Prostate gland (tissue), 2 donors: Measurements from ENCODE around the gene EFCAB8. TPM values are rescaled to one million over a fixed set of nuclear protein-coding genes. Genes with fewer than 3 reads are reported as not detected.

Experiments used
- DNase-seq: peaks from one replicate; pipeline ENCODE4 v3.0.0-alpha.2; 2019; ENCODE audit warnings: low spot score
- H3K27ac ChIP-seq, 2 donors: fragments of 200-600 bp; sonication (generic); 2 replicates each; pipeline ENCODE4 v1.5.1; 2017 to 2019
- H3K27me3 ChIP-seq: fragments of 200-600 bp; sonication (generic); replicated peaks from 2 replicates; pipeline ENCODE4 v1.5.1; 2019; ENCODE audit not compliant: insufficient read depth
- H3K36me3 ChIP-seq, 2 donors: fragments of 200-600 bp; sonication (generic); 1 replicate in 1 of 2; 2 replicates in 1 of 2; pipeline versions ENCODE4 v1.5.1 to v1.8.1; 2017 to 2019
- H3K4me1 ChIP-seq: fragments of 200-600 bp; sonication (generic); replicated peaks from 2 replicates; pipeline ENCODE4 v1.5.1; 2019
- H3K4me3 ChIP-seq, 2 donors: fragments of 200-600 bp; sonication (generic); 2 replicates each; pipeline ENCODE4 v1.5.1; 2017 to 2019
- H3K9me3 ChIP-seq: fragments of 200-600 bp; sonication (generic); 2 replicates; pipeline ENCODE4 v1.5.1; 2017
- POLR2A ChIP-seq: fragments of 450-650 bp; IDR thresholded peaks from one replicate; pipeline ENCODE4 v1.6.1; 2016; ENCODE audit warnings: antibody characterized with exemption, mild to moderate bottlenecking
- POLR2AphosphoS5 ChIP-seq: sonication (generic); formaldehyde crosslinking; IDR thresholded peaks from one replicate; pipeline ENCODE4 v1.6.1; 2017; ENCODE audit warnings: antibody characterized with exemption
- WGBS: methylation state at CpG from one replicate; pipeline ENCODE4 v1.1.5; 2018; 5-methylcytosine and 5-hydroxymethylcytosine counted together
- intact Hi-C: fragments of 100-400 bp; cut with DNase I; formaldehyde crosslinking; loops from one replicate; pipeline ENCODE4 v1.14.2; 2022
- total RNA-seq, 2 donors: library from RNA; depleted of rRNA; stranded (reverse); fragments of >200 nt; gene quantifications; one replicate each; pipeline ENCODE4 v1.1.0, GENCODE V29; 2016
- TF ChIP-seq, protein P1 (sequence below), 4 experiments: fragments of 200-600 bp in 2 of 4; fragments of 450-650 bp in 2 of 4; sonication (generic) in 2 of 4; IDR thresholded peaks; 1 replicate in 3 of 4; 2 replicates in 1 of 4; pipeline ENCODE4 v1.5.1; 2016 to 2019; ENCODE audit warnings: antibody characterized with exemption in 4 of 4, mild to moderate bottlenecking in 2 of 4, moderate library complexity in 2 of 4

Gene EFCAB8
- total RNA-seq, 2 donors from 2014 or later: 0.87 to 1.8 TPM

DNA sequence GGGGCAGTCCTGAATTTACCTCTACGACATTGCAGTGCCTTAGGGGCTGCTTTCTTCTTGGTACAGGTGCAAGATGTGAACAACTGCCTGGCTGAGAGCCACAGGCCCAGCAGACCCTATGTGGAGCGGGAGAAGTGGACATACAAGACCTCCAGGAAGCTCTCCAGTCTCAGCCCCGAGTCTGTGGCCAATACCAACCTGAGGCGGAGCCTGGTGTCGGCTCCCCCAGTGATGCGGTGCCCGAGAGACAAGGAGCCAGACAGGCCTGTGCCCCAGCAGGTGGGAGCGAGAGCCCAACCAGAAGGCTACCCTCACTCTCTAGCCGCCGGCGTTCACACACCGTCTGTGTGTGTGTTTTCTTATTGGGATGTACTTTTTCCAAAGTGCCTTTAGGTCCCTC lies 59.6 kb downstream of the EFCAB8 start:
- Histone ChIP-seq H3K36me3 (no peaks in the 10 kb centered on the region), H3K4me3 (no peak overlapping the region), H3K27ac (no peak overlapping the region), H3K9me3 (no peaks in the 10 kb centered on the region), H3K27me3 (no peaks in the 10 kb centered on the region), H3K4me1 (no peaks in the 10 kb centered on the region)
- TF ChIP-seq POLR2AphosphoS5 (no peak), POLR2A (no peak)
- TF ChIP-seq, protein P1, sequence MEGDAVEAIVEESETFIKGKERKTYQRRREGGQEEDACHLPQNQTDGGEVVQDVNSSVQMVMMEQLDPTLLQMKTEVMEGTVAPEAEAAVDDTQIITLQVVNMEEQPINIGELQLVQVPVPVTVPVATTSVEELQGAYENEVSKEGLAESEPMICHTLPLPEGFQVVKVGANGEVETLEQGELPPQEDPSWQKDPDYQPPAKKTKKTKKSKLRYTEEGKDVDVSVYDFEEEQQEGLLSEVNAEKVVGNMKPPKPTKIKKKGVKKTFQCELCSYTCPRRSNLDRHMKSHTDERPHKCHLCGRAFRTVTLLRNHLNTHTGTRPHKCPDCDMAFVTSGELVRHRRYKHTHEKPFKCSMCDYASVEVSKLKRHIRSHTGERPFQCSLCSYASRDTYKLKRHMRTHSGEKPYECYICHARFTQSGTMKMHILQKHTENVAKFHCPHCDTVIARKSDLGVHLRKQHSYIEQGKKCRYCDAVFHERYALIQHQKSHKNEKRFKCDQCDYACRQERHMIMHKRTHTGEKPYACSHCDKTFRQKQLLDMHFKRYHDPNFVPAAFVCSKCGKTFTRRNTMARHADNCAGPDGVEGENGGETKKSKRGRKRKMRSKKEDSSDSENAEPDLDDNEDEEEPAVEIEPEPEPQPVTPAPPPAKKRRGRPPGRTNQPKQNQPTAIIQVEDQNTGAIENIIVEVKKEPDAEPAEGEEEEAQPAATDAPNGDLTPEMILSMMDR (IDR thresholded peaks at IDR 0.05): no peak
- intact Hi-C loops: no loop called here
- no peak for DNase-seq
- 54% methylated on average over 12 of the region's 12 CpGs for WGBS

DNA sequence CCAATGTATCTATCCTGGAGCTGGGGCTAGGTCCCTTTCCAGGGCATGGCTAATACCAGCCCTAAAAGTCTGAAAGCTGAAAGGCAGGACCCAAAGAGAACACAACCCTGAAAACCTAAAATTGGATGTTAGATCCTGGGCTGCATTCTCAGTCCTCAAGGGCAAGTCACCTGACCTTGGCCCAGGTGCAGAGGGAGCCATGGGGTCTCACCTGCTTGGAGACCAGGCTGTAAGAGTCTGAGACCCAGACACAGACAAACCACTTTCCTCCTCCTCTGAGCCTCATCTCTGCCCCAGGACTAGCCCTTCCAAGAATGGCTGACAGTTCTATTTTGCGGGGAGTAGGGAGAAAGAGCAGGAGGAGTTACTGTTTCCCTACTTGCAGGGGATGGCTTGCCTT lies 60.0 kb downstream of the EFCAB8 start:
- 68% methylated on average over 1 of the region's 1 CpG for WGBS

DNA sequence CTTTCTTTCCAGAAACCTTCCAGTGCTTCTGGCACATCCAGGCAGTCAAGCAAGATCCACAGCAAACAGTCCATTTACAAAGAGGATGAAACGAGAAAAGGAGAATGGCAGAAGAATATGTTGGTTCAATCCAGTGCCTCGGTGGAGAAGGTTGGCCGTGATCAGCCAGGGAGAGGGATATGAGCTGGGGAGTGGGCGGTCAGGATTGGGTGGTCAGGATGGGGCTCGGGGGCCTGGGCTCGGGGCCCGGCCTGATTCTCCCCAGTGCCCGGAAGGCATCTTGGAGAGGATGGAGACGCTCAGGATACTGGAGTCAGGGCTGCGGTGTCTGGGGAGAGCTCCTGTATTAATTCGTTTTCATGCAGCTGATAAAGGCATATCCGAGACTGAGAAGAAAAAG lies 61.3 kb downstream of the EFCAB8 start:
- Histone ChIP-seq H3K4me1 (no peaks in the 10 kb centered on the region), H3K27me3 (no peaks in the 10 kb centered on the region), H3K27ac (no peak overlapping the region), H3K36me3 (no peaks in the 10 kb centered on the region), H3K4me3 (no peak overlapping the region), H3K9me3 (no peaks in the 10 kb centered on the region)
- 89% methylated on average over 12 of the region's 12 CpGs for WGBS
- intact Hi-C loops: no loop called here
- TF ChIP-seq POLR2AphosphoS5: no peak
- TF ChIP-seq POLR2A: no peak
- TF ChIP-seq, protein P1 (IDR thresholded peaks at IDR 0.05): no peak
- DNase-seq: no peak

More for the DNA sequence above, 60.0 kb downstream of the EFCAB8 start:
- DNase-seq: no peak
- TF ChIP-seq POLR2A (no peak), POLR2AphosphoS5 (no peak)
- TF ChIP-seq, protein P1 (IDR thresholded peaks at IDR 0.05): no peak
- Histone ChIP-seq H3K4me1 (no peaks in the 10 kb centered on the region), H3K27me3 (no peaks in the 10 kb centered on the region), H3K27ac (no peak overlapping the region), H3K36me3 (no peaks in the 10 kb centered on the region), H3K9me3 (no peaks in the 10 kb centered on the region), H3K4me3 (no peak overlapping the region)
- intact Hi-C loops: no loop called here

DNA sequence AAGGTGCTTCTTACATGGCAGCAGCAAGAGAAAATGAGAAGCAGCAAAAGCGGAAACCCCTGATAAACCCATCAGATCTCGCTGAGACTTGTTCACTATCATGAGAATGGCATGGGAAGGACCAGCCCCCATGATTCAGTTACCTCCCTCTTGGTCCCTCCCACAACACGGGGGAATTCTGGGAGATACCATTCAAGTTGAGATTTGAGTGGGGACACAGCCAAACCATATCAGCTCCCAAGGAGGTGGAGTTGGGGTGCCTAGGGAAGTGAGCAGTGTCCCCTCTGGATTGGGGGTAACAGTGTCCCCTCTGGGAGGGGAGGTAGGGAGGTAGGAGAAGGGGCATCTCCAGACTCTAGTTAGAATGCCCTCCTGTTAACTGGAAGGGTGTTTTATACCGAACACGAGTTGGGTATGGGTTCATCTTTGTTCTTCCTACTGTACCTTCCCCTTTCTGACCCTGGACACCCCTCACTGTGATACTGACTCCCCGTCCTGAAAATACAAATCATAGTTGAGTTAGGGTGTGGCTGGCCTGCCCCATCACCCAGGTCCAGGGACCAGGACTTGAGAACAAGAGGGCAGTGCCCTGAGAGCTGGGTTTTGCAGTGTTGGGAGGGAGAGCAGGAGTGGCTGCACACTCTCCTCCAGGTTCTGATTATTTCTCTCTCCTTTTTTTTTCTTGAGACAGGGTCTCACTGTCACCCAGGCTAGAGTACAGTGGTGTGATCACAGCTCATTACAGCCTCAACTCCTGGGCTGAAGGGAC lies 62.0 kb downstream of the EFCAB8 start:
- H3K27me3 ChIP-seq: no peaks in the 10 kb centered on the region
- no peak overlapping the region for H3K27ac ChIP-seq
- H3K4me3 ChIP-seq: no peak overlapping the region
- DNase-seq: no peak
- no peaks in the 10 kb centered on the region for H3K4me1 ChIP-seq
- H3K36me3 ChIP-seq: no peaks in the 10 kb centered on the region
- H3K9me3 ChIP-seq: no peaks in the 10 kb centered on the region
- TF ChIP-seq, protein P1 (IDR thresholded peaks at IDR 0.05): no peak
- TF ChIP-seq POLR2A (no peak), POLR2AphosphoS5 (no peak)
- 81% methylated on average over 6 of the region's 6 CpGs for WGBS
- intact Hi-C loops: no loop called here

DNA sequence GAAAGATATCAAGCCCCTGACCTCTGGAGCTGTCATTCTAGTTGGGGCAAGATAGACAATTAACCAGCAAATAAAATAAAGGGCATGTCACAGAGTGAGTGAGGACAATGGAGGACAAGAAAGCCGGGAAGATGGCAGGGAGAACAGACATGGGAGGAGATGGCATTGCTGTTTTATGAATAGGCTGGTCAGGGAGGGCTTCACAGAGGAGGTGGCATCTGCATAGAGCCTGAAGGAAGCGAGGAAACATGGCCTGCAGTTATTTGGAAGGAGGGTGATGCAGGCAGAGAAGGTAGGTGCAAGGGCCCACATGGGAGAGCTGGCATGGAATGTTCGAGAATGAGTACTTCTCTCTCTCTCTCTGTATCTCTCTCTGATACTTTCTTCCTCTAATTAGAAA lies 63.7 kb downstream of the EFCAB8 start:
- DNase-seq: no peak
- Histone ChIP-seq H3K27ac (no peak overlapping the region), H3K4me3 (no peak overlapping the region), H3K4me1 (no peaks in the 10 kb centered on the region), H3K27me3 (no peaks in the 10 kb centered on the region), H3K9me3 (no peaks in the 10 kb centered on the region), H3K36me3 (no peaks in the 10 kb centered on the region)
- intact Hi-C loops: no loop called here
- TF ChIP-seq POLR2AphosphoS5 (no peak), POLR2A (no peak)
- TF ChIP-seq, protein P1 (IDR thresholded peaks at IDR 0.05): no peak
- 83% methylated on average over 3 of the region's 3 CpGs for WGBS
